K562 (cell line): ENCODE data around the gene PCBP4. TPM values are rescaled to one million over a fixed set of nuclear protein-coding genes. Genes with fewer than 3 reads are reported as not detected.

ENCODE experiments used
- CCAR2 ChIP-seq: fragments of 200-400 bp; formaldehyde crosslinking; IDR thresholded peaks from 2 replicates; pipeline ENCODE4 v1.6.1; 2017; ENCODE audit warnings: mild to moderate bottlenecking, low read depth, low read length
- DLX4 ChIP-seq: fragments of 250-450 bp; sonication (Bioruptor Pico); IDR thresholded peaks from 2 replicates; pipeline ENCODE4 v1.6.1; 2021; ENCODE audit warnings: mild to moderate bottlenecking
- ELK1 ChIP-seq: sonication (generic); formaldehyde crosslinking; IDR thresholded peaks from 2 replicates; pipeline ENCODE4 v1.8.1; 2022; ENCODE audit warnings: missing genetic modification reagents
- MXI1 ChIP-seq: IDR thresholded peaks from 2 replicates; pipeline ENCODE4 v1.6.1; 2011; ENCODE audit warnings: low read depth, mild to moderate bottlenecking, improper control_type of control experiment, low read length
- NONO ChIP-seq, 2 experiments: fragments of 200-400 bp in 1 of 2; fragments of 450-650 bp in 1 of 2; formaldehyde crosslinking in 1 of 2; IDR thresholded peaks; 2 replicates each; pipeline ENCODE4 v1.6.1; 2017; ENCODE audit warnings: low read depth in 2 of 2, mild to moderate bottlenecking in 2 of 2, moderate library complexity in 2 of 2, low read length in 1 of 2
- NUFIP1 ChIP-seq: fragments of 450-650 bp; IDR thresholded peaks from 2 replicates; pipeline ENCODE4 v1.6.1; 2018; ENCODE audit not compliant: partially characterized antibody
- PHF8 ChIP-seq: fragments of 200-600 bp; sonication (generic); IDR thresholded peaks from 2 replicates; pipeline ENCODE4 v1.6.1; 2012; ENCODE audit warnings: mixed run types, mild to moderate bottlenecking, inconsistent platforms, low read length, moderate library complexity, borderline replicate concordance
- RBFOX2 ChIP-seq: fragments of 200-400 bp; formaldehyde crosslinking; IDR thresholded peaks from 2 replicates; pipeline ENCODE4 v1.6.1; 2017; ENCODE audit warnings: low read depth, mild to moderate bottlenecking, low read length, moderate library complexity
- RCOR1 ChIP-seq, 2 experiments: IDR thresholded peaks; 2 replicates each; pipeline ENCODE4 v1.6.1; 2012; ENCODE audit warnings: low read depth in 2 of 2, low read length in 2 of 2, borderline replicate concordance in 1 of 2, improper control_type of control experiment in 1 of 2
- SNIP1 ChIP-seq: fragments of 450-650 bp; IDR thresholded peaks from 2 replicates; pipeline ENCODE4 v1.7.1; 2017; ENCODE audit warnings: low read depth, mild to moderate bottlenecking
- STAT5A ChIP-seq: IDR thresholded peaks from 2 replicates; pipeline ENCODE4 v1.6.1; 2012; ENCODE audit warnings: low read length, inconsistent platforms, borderline replicate concordance
- ZBTB1 ChIP-seq: sonication (generic); formaldehyde crosslinking; IDR thresholded peaks from 2 replicates; pipeline ENCODE4 v1.8.1; 2023; ENCODE audit warnings: missing genetic modification reagents, low read depth, mild to moderate bottlenecking, borderline replicate concordance
- ZBTB11 ChIP-seq, 3 experiments: fragments of 200-800 bp in 1 of 3; fragments of 250-450 bp in 1 of 3; fragments of 450-650 bp in 1 of 3; sonication (Bioruptor Pico) in 1 of 3; sonication (Bioruptor generic) in 1 of 3; formaldehyde crosslinking in 1 of 3; IDR thresholded peaks; 2 replicates each; pipeline versions ENCODE4 v1.6.1 to v1.8.0; 2016 to 2022; ENCODE audit warnings: mild to moderate bottlenecking in 2 of 3, missing genetic modification characterization in 2 of 3, missing compliant biosample characterization in 1 of 3, moderate library complexity in 1 of 3
- ZBTB8A ChIP-seq: fragments of 450-650 bp; IDR thresholded peaks from 2 replicates; pipeline ENCODE4 v1.6.1; 2018; ENCODE audit warnings: mild to moderate bottlenecking, moderate library complexity; ENCODE audit not compliant: partially characterized antibody
- ZC3H11A ChIP-seq: IDR thresholded peaks from 2 replicates; pipeline ENCODE4 v1.6.1; 2012; ENCODE audit warnings: low read depth, low read length, improper control_type of control experiment
- ZNF140 ChIP-seq: fragments of 250-450 bp; sonication (Bioruptor Pico); IDR thresholded peaks from 2 replicates; pipeline ENCODE4 v1.8.0; 2021; ENCODE audit warnings: moderate library complexity, mild to moderate bottlenecking, inconsistent platforms
- ZNF408 ChIP-seq: fragments of 250-450 bp; sonication (Bioruptor Pico); IDR thresholded peaks from 2 replicates; pipeline ENCODE4 v1.4.0; 2020; ENCODE audit warnings: low read depth, mild to moderate bottlenecking, moderate library complexity
- ZNF561 ChIP-seq: fragments of 450-650 bp; formaldehyde crosslinking; conservative IDR thresholded peaks from 2 replicates; pipeline ENCODE4 v1.4.0; 2020; ENCODE audit warnings: mild to moderate bottlenecking, moderate library complexity
- polyA plus RNA-seq, 8 experiments: library from polyadenylated mRNA; depleted of rRNA in 4 of 8; stranded (reverse) in 5 of 8; unstranded in 3 of 8; fragments of >200 nt; fragmentation: Nextera tagmentation in 2 of 8; fragmentation: Illumina TruSeq in 1 of 8; extraction: Ambion mirVana in 2 of 8; extraction: Trizol in 1 of 8; gene quantifications; 2 replicates each; pipeline versions ENCODE4 v1.2.1 to v1.2.3, GENCODE V29; 2011 to 2014; ENCODE audit warnings: inconsistent platforms in 1 of 8, missing spikeins in 1 of 8
- total RNA-seq, 7 experiments: library from RNA; depleted of rRNA in 6 of 7; stranded (reverse); fragments of >200 nt in 6 of 7; fragmentation: Illumina TruSeq in 2 of 7; extraction: Trizol in 2 of 7; gene quantifications; 2 replicates each; pipeline versions ENCODE4 v1.2.1 to v1.2.3, GENCODE V29; 2011 to 2021; ENCODE audit warnings: low replicate concordance in 1 of 7
- TF ChIP-seq, protein P1 (sequence below): fragments of 250-450 bp; sonication (Bioruptor Pico); IDR thresholded peaks from 2 replicates; pipeline ENCODE4 v1.5.0; 2021; ENCODE audit warnings: mild to moderate bottlenecking, borderline replicate concordance

The PCBP4 gene
- total and polyA plus RNA-seq, 9 of the 15 experiments (the other 6 are each of a cell fraction or from before 2014, with no cell fraction given) = 0.06 to 5.8 (median 2.6) TPM

- TF ChIP-seq ZBTB11 (CRISPR knock-in tag; IDR thresholded peaks at IDR 0.05) (peak; percentile 94 to 99 (median 99)), ZNF140 (CRISPR knock-in tag) (no peak), ZC3H11A (peak; percentile 81; the same call in 1 of the 2 replicates), STAT5A (no peak; the same call in 1 of the 2 replicates), NONO (IDR thresholded peaks at IDR 0.05; ENCODE audit: low read depth in 2 of 2, low read length in 1 of 2) (no peak), DLX4 (CRISPR knock-in tag) (no peak), ZBTB8A (no peak), SNIP1 (no peak), PHF8 (peak; percentile 89), ELK1 (CRISPR knock-in tag) (no peak), RCOR1 (IDR thresholded peaks at IDR 0.05; ENCODE audit: borderline replicate concordance in 1 of 2, low read depth in 2 of 2, low read length in 2 of 2) (peak in 1 of 2 experiments; percentile 32; a peak in 1 of 4 replicates), ZNF561 (CRISPR knock-in tag) (no peak), CCAR2 (no peak), RBFOX2 (peak; percentile 100), MXI1 (no peak), ZBTB1 (no peak), NUFIP1 (no peak), ZNF408 (no peak)
- TF ChIP-seq, protein P1, sequence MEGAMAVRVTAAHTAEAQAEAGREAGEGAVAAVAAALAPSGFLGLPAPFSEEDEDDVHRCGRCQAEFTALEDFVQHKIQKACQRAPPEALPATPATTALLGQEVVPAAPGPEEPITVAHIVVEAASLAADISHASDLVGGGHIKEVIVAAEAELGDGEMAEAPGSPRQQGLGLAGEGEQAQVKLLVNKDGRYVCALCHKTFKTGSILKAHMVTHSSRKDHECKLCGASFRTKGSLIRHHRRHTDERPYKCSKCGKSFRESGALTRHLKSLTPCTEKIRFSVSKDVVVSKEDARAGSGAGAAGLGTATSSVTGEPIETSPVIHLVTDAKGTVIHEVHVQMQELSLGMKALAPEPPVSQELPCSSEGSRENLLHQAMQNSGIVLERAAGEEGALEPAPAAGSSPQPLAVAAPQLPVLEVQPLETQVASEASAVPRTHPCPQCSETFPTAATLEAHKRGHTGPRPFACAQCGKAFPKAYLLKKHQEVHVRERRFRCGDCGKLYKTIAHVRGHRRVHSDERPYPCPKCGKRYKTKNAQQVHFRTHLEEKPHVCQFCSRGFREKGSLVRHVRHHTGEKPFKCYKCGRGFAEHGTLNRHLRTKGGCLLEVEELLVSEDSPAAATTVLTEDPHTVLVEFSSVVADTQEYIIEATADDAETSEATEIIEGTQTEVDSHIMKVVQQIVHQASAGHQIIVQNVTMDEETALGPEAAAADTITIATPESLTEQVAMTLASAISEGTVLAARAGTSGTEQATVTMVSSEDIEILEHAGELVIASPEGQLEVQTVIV (CRISPR knock-in tag) = no peak
Measured at GRCh38 chr3:51995346-51996163, 28.3 kb upstream of the PCBP4 start, which contains the start of gene RPL29 (continued).
